Fibroblast of villous mesenchyme (primary cell): ENCODE data around the gene NFIA. TPM values are rescaled to one million over a fixed set of nuclear protein-coding genes. Genes with fewer than 3 reads are reported as not detected.
"Not testable (repeated sequence)": the region's sequence is repeated elsewhere in the genome, so short reads cannot be mapped to it uniquely, and the experiment has no call there.

Source experiments
- DNase-seq: peaks from one replicate; pipeline ENCODE4 v3.0.0-alpha.2; 2010; ENCODE audit warnings: low read depth
- H3K4me3 ChIP-seq: 2 replicates; pipeline ENCODE4 v1.5.1; 2011; ENCODE audit warnings: low read depth, mild to moderate bottlenecking, low read length
- CTCF ChIP-seq: IDR thresholded peaks from 2 replicates; pipeline ENCODE4 v1.5.1; 2012; ENCODE audit warnings: low read depth, mild to moderate bottlenecking, low read length; ENCODE audit not compliant: insufficient read depth
- total RNA-seq: library from RNA; depleted of rRNA; stranded (reverse); fragments of >200 nt; gene quantifications from 2 replicates; pipeline ENCODE4 v1.2.3, GENCODE V29; 2012

Gene NFIA
- total RNA-seq, 1 donor = 10.4 TPM

- no peak for TF ChIP-seq CTCF
- H3K4me3 ChIP-seq = no peak overlapping the region
- DNase-seq = no peak
Measured at GRCh38 chr1:61271412-61271789, 189.0 kb downstream of the NFIA start.

GRCh38 chr1:61273167-61273705, 190.9 kb downstream of the NFIA start:
- no peak for DNase-seq

GRCh38 chr1:61273861-61274260, 191.5 kb downstream of the NFIA start:
- TF ChIP-seq CTCF = no peak
- H3K4me3 ChIP-seq = no peak overlapping the region
- DNase-seq = no peak

More at GRCh38 chr1:61273167-61273705, 190.9 kb downstream of the NFIA start:
- no peak for TF ChIP-seq CTCF
- no peak overlapping the region for H3K4me3 ChIP-seq

- H3K4me3 ChIP-seq = no peak overlapping the region
- TF ChIP-seq CTCF = no peak
- no peak for DNase-seq
Measured at GRCh38 chr1:61274939-61275338, 192.6 kb downstream of the NFIA start.

- TF ChIP-seq CTCF = no peak
- DNase-seq = no peak
- no peak overlapping the region for H3K4me3 ChIP-seq
Measured at GRCh38 chr1:61276246-61276645, 193.9 kb downstream of the NFIA start.

GRCh38 chr1:61277121-61277690, 194.8 kb downstream of the NFIA start:
- DNase-seq = no peak
- H3K4me3 ChIP-seq = no peak overlapping the region
- no peak for TF ChIP-seq CTCF

- H3K4me3 ChIP-seq, DNase-seq: not testable (repeated sequence)
Measured at GRCh38 chr1:61278503-61278902, 196.1 kb downstream of the NFIA start.
